Activated T-helper 1 cell treated with anti-CD3 and anti-CD28 coated beads, Interleukin-2, amount 50 U/mL, for 16 hours (primary cell): ENCODE data around the gene MYPOP.
"Not testable (repeated sequence)": the region's sequence is repeated elsewhere in the genome, so short reads cannot be mapped to it uniquely, and the experiment has no call there.

Experiments
- DNase-seq, 2 donors: peaks; one replicate each; pipeline ENCODE4 v3.0.0-alpha.2; 2020; ENCODE audit warnings: low read depth in 1 of 2, low spot score in 1 of 2

The MYPOP gene

DNA sequence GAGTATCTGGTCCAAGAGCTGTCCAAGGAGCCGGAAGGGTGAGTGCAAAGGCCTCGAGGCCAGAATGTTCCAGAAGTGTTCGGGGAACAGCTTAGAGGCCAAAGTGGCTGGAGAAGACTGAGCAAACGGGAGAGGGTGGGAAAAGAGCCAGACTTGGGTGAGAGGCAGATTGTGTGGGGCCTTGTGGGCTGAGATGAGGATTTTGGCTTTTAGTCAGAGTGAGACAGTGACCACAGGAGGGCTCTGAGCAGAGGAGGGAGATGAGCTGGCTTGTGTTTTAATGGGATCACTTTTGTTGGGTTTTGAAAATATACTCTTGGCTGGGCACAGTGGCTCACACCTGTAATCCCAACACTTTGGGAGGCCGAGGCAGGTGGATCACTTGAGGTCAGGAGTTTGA, 6.5 kb upstream of the MYPOP start:
- DNase-seq = no peak

DNA sequence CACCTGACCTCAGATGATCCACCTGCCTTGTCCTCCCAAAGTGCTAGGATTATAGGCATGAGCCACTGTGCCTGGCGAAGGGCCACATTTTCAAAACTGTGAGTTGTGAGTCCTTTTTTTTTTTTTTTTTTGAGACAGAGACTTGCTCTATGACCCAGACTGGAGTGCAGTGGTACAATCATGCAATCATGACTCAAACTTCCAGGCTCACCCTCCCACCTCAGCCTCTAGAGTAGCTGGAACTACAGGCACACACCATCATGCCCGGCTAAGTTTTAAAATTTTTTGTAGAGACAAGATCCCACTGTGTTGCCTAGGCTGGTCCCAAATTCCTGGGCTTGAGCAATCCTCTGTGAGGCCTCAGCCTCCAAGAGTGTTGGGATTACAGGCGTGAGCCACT, 3.8 kb upstream of the MYPOP start:
- no peak for DNase-seq

GRCh38 chr19:45905011-45905410, 2.6 kb upstream of the MYPOP start:
- no peak for DNase-seq

DNA sequence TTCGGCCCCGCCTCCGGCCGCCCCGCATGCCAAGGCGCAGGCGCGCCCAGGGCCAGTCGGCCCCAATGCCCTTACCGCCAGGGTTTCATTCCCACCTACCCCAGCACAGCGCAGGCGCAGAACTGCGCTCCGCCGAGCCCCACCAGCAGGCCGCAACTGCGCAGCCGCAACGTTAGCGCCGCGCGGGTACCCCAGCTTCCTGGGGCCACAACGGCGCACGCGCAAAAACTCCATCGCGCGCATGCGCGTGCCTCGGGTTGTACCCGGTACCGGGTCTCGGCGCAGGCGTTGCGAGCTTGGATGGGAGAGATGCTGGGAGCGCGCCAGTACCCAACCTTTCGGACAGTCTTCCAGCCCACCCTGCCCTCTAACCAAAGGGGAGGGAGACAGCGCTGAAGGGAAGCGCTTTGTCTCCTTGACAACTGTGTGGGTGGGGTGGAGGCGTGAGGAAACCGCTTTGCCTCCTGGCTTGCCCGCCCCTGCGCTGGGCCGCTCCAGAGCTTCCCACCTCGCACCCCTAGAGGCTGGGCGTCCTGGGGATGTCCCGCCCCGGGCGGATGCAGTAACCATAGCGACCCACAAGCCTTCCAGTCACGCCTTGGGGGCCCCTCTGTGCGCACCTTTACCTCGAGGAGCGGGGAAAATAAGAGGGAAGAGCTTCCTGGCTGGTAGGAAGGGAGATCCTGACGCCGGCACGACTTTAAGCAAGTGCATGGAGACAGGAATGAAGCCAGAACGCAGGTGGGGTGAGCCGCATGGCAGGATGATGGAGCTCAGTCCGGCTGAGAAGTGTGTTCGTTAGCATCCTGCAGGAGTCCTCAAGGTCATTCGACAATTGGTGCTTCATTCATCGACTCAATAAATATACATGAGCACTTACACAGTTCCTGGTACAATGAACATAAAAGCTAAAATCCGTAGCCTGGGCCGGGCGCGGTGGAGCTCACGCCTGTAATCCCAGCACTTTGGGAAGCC, 525 bp upstream of the MYPOP start:
- DNase-seq = peak; percentile 98 to 100

- DNase-seq = no peak
Measured at GRCh38 chr19:45901432-45901911, 941 bp downstream of the MYPOP start.

GRCh38 chr19:45900738-45901431, 1.5 kb downstream of the MYPOP start:
- DNase-seq = no peak

DNA sequence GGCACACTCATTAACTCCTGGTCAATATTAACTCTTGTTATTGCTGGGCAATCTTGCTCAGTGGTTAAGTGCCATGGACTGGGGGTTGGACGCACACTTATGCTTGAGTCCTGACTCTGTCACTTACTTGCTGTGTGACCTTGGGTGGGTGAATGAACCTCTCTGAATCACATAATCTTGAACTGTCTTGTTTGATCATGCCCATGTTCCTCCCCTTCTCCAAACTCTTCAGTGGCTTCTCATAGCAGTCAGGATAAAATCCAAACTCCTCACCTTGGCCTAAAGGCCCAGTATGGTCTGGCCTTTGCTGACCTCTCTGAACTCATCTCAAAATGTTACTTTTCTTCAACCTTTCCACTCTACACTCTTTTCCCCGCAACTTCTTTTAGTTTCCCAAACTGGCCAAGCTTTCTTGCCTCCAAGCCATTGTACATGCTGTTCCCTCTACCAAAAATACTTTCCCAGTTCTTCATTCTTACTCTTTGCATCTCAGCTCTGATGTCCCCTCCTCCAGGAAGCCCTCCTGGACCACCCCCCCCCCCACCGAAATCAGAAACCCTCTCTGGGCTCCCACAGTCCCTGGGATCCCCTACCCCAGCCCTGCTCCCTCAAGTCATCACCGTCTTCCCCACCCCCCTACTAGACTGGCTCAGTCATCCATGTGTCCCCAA, 2.4 kb downstream of the MYPOP start:
- DNase-seq = no peak

- DNase-seq = no peak
Measured at GRCh38 chr19:45899253-45899652, 3.2 kb downstream of the MYPOP start.

- no peak for DNase-seq
Measured at GRCh38 chr19:45897261-45897812, 5.1 kb downstream of the MYPOP start.

- not testable (repeated sequence) for DNase-seq
Measured at GRCh38 chr19:45895983-45896599, 6.3 kb downstream of the MYPOP start.

DNA sequence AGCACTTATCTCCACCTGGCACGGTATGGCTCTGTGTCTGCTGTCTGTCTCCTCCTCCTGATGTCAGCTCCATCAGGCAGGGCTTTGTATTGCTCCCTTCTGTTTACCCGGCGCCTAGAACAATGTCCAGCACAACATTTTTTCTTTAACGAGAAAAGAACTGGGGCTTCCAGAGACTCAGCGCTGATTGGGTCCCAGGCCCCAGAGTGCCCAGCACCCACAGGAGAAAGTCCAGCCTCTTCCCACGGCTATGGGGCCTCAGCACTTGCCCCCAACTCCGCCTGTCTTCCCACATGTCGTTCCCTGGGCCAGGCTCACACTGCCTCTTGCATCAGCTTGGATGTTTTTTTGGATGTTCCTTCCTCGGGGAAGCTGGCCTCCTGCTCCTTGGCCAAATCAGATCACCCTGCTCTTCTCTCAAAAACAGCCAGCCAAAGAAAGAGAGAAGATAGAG, 6.9 kb downstream of the MYPOP start:
- DNase-seq = no peak

DNA sequence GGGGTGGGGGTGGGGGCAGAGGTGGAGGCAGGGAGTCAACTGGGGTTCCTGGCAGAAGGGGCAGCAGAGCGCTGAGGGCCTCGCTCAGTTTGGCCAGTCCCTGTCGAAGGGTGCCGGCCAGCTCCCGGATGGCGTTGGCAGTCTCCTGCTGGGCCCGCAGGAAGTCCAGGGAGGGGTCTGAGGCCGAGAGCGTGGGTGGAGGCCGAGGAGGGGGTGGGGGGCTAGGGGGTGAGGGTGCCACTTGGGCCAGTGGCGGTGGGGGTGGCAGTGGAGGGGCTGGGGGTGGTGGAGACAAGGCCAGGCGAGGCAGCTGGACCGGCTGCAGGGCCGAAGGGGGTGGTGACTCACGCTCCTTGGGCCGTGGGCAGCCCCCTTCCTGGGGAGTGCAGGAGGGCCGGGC, 11.5 kb downstream of the MYPOP start:
- DNase-seq = no peak

- DNase-seq = no peak
Measured at GRCh38 chr19:45889210-45889885, 13.1 kb downstream of the MYPOP start.

DNA sequence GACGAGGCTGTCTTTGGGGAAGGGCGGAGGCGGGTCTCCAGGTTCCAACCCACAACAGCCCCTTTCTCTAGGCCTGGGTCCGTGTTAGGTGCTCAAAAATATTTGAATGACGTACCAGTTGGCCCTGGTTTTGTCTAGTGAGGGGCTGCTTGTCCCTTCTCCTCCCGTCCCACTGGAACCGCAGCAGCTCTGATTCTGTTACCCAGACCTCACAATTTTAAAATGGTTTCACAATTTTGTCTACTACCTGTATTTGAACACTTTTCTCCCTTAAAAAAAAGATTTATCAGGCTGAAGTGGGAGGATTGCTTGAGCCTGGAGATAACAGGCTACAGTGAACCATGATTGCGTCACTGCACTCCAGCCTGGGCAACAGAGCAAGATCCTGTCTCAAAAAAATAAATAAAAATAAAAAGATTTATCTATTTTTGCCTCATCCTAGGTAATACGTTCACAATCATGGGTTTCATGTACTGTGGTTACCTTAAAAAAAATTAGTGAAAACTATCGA, 15.2 kb downstream of the MYPOP start:
- DNase-seq = no peak

DNA sequence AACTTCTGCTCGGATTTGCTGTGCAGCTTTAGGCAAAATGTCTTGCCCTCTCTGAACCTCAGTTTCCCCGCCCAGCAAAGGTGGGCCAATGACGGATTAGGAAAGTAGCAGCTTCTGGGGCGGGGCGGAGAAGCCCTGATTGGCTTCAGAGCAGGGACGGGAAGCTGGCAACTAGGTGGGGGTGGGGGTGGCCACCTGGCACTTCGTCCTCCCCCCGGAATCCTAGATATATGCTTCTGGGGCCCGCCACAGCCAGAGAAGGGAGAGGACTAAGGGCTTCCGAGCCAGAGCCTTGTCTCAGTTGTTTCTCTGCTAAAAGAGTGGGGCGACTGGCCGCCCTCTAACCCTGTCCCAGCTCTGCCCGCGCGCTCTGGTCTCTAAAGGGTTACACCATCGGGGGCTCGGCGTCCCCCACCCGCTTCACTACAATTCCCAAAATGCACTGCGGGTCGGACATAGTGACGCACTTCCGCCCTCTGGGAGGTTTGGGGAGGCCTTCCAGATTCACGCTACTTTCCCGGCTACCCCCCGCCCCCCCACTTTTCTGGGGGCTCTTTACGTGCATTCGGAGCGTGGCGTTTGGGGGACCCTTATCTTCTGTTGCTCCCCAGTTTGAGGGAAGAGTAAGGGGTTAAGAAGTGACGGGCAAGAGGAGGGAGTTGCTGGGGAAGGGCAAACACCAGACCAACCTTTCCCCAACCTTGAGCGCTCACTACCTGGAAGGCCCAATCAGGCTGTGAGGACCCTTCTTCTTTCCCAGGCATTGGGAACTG, 15.8 kb downstream of the MYPOP start:
- peak; percentile 81 for DNase-seq

DNA sequence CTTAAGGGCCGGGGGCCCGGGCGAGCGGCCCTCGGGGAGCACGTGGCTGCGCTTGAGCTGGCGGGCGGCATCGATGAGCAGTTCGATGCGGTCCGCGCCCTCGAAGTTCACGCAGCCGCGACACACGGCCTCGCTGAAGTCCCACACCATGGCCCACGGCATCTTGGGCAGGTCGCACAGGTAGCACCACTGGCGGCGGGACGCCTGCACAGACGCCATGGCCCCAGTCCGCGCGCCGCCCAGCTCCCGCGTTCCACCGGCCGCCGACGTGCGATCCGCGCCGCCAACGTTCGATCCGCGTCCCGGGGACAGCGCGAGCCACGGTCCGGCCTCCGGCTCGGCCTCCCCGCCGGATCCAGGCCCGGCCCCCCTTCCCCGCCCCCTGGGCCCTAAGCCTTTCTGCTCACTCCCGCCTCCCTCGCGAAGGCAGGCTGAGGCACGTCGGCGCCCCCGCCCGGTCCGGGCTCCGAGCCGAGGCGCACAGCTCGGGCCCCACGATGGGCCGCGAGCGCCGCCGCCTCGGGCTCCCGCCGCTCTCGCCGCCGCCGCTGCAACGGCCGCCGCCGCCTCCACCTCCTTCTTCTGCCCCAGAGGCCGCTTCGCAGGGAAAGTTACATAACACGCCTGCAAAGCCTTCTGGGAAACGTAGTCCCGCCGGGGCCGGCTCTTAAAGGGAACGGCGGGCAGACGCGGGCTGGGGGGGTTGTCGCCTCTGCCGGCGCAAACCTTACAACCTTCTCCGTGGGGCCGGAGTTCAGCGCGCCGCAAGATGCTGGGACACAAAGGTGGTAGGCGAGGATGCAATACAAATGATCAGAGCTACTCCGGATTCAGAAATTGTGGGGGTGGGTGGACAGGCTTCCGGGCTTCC, 16.6 kb downstream of the MYPOP start, which contains the start of gene IRF2BP1:
TSS of gene IRF2BP1 (minus strand) at position 586 of the 871 bp plus-strand sequence. CDS start at position 219, 367 bp downstream.
- peak; percentile 78 to 81 for DNase-seq

- DNase-seq = no peak
Measured at GRCh38 chr19:45884682-45885555, 17.5 kb downstream of the MYPOP start.
